H1 (cell line): ENCODE measurements around the gene GIPC1. TPM values are rescaled to one million over a fixed set of nuclear protein-coding genes. Genes with fewer than 3 reads are reported as not detected.

Experiments
- BACH1 ChIP-seq: IDR thresholded peaks from 2 replicates; pipeline ENCODE4 v1.6.1; 2012; ENCODE audit warnings: low read length, improper control_type of control experiment
- GABPA ChIP-seq: IDR thresholded peaks from 2 replicates; pipeline ENCODE4 v1.6.1; 2011; ENCODE audit warnings: mild to moderate bottlenecking, low read length, moderate library complexity, borderline replicate concordance; ENCODE audit not compliant: insufficient read depth
- JUN ChIP-seq: IDR thresholded peaks from 2 replicates; pipeline ENCODE4 v1.6.1; 2011; ENCODE audit warnings: low read depth, mild to moderate bottlenecking, improper control_type of control experiment, low read length
- NRF1 ChIP-seq: IDR thresholded peaks from 2 replicates; pipeline ENCODE4 v1.6.1; 2011; ENCODE audit warnings: mild to moderate bottlenecking, low read depth, low read length, improper control_type of control experiment
- SP1 ChIP-seq: IDR thresholded peaks from 2 replicates; pipeline ENCODE4 v1.6.1; 2011; ENCODE audit warnings: low read depth, low read length
- TBP ChIP-seq: IDR thresholded peaks from 2 replicates; pipeline ENCODE4 v1.6.1; 2011; ENCODE audit warnings: low read depth, low read length, improper control_type of control experiment
- polyA plus RNA-seq, 7 experiments: library from polyadenylated mRNA; depleted of rRNA in 3 of 7; stranded (reverse) in 5 of 7; unstranded in 2 of 7; fragments of >200 nt in 5 of 7; fragments of 200-250 nt in 2 of 7; gene quantifications; 1 replicate in 5 of 7; 2 replicates in 1 of 7; 4 replicates in 1 of 7; pipeline versions ENCODE4 v1.2.1 to v1.2.3, GENCODE V29; 2011 to 2013; ENCODE audit warnings: missing spikeins in 2 of 7, mixed read lengths in 2 of 7
- total RNA-seq: library from RNA; stranded (reverse); fragmentation: NEBNext Ultra II Directional; extraction: Animal tissue kit (Norgen Biotek cat#: 25700); gene quantifications from 2 replicates; pipeline ENCODE4 v1.2.1, GENCODE V29; 2021

Gene GIPC1
- total and polyA plus RNA-seq, 2 of the 8 experiments (the other 6 are each of a cell fraction or from before 2014, with no cell fraction given) = 65.6 to 72.0 TPM

DNA sequence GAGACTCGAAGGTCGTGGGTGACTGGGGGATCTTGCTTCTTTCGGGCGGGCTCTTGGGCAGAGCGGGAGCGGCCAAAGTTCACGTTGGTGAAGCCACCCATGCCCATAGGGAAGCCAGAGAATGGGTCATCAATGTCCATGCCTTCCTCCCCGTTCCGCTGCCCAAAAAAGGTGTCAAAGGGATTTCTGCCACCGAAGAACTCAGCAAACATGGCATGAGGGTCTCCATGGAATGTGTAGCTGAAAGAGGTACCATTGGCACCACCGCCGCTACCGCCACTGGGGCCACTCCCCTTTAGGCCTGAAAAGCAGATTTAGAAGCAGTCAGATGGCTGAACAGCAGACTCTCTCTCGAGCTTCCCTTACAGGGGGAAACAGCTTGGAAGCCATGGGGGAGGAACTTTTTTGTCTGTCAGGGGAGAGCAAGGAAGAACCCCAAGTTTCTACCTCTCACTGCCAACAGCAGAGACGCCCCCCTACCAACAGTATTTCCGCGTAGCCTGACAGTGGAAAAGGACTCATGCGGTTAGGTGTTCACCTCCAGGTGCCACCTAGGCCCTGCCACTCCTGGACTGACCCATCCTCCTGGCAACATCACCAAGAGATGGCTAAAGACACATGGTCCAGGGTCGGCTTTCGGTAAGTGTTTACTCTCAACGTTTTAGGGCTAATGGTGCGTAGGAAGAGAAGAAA lies 21.0 kb upstream of the GIPC1 start (continued):
- no peak for TF ChIP-seq SP1
- TF ChIP-seq BACH1 = no peak
- no peak for TF ChIP-seq TBP
- no peak for TF ChIP-seq NRF1
- no peak for TF ChIP-seq GABPA
- TF ChIP-seq JUN = no peak
- TF ChIP-seq, all 59 proteins: peak for 0
